ENCODE measurements around the gene CLEC16A. TPM values are rescaled to one million over a fixed set of nuclear protein-coding genes. Genes with fewer than 3 reads are reported as not detected.

Gene CLEC16A
- total RNA-seq, 4 donors from 2014 or later, result 38.2 to 153 (median 92.7) TPM

DNA sequence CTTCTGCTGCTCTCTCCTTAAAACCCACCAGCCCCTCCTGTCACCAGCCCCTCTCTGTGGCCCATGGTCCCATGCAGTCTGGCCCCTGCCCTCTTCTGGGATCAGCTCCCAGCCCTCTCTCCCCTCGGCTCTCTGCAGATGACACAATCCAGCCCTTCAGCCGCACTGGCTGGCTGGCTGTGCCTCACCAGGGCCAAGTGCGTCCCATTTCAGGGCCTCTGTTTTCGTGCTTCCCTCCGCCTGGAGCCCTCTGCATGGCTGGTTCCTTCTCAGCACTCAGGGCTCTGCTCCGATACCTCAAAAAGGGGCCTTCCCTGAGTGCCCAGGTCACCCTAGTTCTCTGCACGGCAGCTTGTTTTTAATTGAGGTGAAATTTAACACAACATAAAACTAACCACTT, 187.3 kb downstream of the CLEC16A start:
- Histone ChIP-seq H3K4me1 (peaks cover 13 to 35% (median 18%) of the 10 kb centered on the region in 4 donors), H3K36me3 (no peaks in the 10 kb centered on the region), H3K9me3 (no peaks in the 10 kb centered on the region), H3K4me3 (no peak overlapping the region), H3K27ac (peak overlapping the region in 3 of 4 donors; percentile 54 to 79 (median 74)), H3K27me3 (no peaks in the 10 kb centered on the region)
- in situ Hi-C loops (cut with MboI; ENCODE audit: low pct_ligation_motif_present in 1 of 4, low pct_unique_long_range_greater_than_20kb in 1 of 4, low sequenced_read_pairs in 3 of 4), result no loop called here
- intact Hi-C loops (cut with DNase I; ENCODE audit: low total_unique reads), result loop anchor here (5.0 kb wide), 1 partner anchor 34 kb away; no protein-coding TSS in a partner anchor
- TF ChIP-seq POLR2AphosphoS5 (IDR thresholded peaks at IDR 0.05) (no peak), EP300 (IDR thresholded peaks at IDR 0.05; ENCODE audit: low read depth) (no peak), POLR2A (IDR thresholded peaks at IDR 0.05) (no peak)
- TF ChIP-seq, protein P1, sequence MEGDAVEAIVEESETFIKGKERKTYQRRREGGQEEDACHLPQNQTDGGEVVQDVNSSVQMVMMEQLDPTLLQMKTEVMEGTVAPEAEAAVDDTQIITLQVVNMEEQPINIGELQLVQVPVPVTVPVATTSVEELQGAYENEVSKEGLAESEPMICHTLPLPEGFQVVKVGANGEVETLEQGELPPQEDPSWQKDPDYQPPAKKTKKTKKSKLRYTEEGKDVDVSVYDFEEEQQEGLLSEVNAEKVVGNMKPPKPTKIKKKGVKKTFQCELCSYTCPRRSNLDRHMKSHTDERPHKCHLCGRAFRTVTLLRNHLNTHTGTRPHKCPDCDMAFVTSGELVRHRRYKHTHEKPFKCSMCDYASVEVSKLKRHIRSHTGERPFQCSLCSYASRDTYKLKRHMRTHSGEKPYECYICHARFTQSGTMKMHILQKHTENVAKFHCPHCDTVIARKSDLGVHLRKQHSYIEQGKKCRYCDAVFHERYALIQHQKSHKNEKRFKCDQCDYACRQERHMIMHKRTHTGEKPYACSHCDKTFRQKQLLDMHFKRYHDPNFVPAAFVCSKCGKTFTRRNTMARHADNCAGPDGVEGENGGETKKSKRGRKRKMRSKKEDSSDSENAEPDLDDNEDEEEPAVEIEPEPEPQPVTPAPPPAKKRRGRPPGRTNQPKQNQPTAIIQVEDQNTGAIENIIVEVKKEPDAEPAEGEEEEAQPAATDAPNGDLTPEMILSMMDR (IDR thresholded peaks at IDR 0.05), result no peak
- 80 to 100% methylated on average over 1 to 7 of the region's 7 CpGs for WGBS, 2 donors (ENCODE audit: low coverage in 1 of 2)
- no peak for DNase-seq

- Histone ChIP-seq H3K27me3 (no peaks in the 10 kb centered on the region), H3K4me1 (peaks cover 10 to 35% (median 14%) of the 10 kb centered on the region in 4 donors), H3K9me3 (no peaks in the 10 kb centered on the region), H3K27ac (peak overlapping the region; percentile 46 to 79 (median 52)), H3K36me3 (no peaks in the 10 kb centered on the region), H3K4me3 (no peak overlapping the region)
- WGBS, 2 donors (ENCODE audit: low coverage in 1 of 2), result 54 to 65% methylated on average over 2 to 12 of the region's 12 CpGs
- DNase-seq, result peak; percentile 60
- TF ChIP-seq EP300 (IDR thresholded peaks at IDR 0.05; ENCODE audit: low read depth) (no peak), POLR2A (IDR thresholded peaks at IDR 0.05) (no peak), POLR2AphosphoS5 (IDR thresholded peaks at IDR 0.05) (peak; percentile 58 to 67 (median 67))
- TF ChIP-seq, protein P1 (IDR thresholded peaks at IDR 0.05), result no peak
- intact Hi-C loops (cut with DNase I; ENCODE audit: low total_unique reads) (loop anchor here (5.0 kb wide), 1 partner anchor 36 kb away; no protein-coding TSS in a partner anchor), in situ Hi-C loops (cut with MboI; ENCODE audit: low pct_ligation_motif_present in 1 of 4, low pct_unique_long_range_greater_than_20kb in 1 of 4, low sequenced_read_pairs in 3 of 4) (no loop called here)
Measured at GRCh38 chr16:11133344-11133943, 189.1 kb downstream of the CLEC16A start.

DNA sequence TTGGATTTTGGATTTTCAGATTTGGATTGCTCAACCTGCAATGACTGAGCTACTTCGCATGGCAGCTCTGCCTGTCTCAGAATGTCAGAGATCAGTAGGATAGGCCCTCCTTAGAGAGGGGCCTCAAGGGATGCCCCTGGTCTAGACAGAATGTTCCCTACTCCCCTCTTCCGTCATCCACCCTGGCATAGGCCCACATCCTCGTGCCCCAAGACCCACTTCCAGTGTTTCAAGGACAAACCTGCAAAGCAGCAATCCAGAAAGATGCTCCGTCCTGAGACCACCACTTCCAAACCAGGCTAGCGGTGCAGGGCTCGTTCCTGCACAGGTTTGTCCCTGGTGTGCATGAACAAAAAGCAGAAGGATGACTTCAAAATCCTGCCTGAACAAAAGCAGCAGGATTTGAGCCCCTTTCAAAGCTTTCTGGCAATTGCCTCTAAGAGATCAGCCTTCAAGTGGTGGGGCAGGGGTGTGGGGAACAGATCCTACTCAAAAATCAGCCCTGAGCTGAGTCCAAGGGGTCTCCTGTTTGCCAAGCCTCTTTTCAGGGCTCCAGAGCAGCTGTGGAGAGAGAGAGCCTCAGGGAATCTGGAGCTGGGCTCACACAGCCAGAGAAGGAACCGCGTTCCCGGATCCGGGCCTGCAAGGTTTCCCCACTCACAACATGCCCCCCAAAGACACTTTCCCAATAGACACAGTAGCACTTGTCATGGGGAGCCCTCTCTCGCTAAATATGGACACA, 190.5 kb downstream of the CLEC16A start:
- DNase-seq, result no peak
- intact Hi-C loops (cut with DNase I; ENCODE audit: low total_unique reads), result loop anchor here (5.0 kb wide), 1 partner anchor 38 kb away; no protein-coding TSS in a partner anchor
- Histone ChIP-seq H3K4me1 (peaks cover 5 to 39% (median 12%) of the 10 kb centered on the region in 4 donors), H3K27me3 (no peaks in the 10 kb centered on the region), H3K9me3 (no peaks in the 10 kb centered on the region), H3K4me3 (no peak overlapping the region), H3K36me3 (no peaks in the 10 kb centered on the region), H3K27ac (peak overlapping the region in 1 of 4 donors; percentile 9)
- WGBS, 2 donors (ENCODE audit: low coverage in 1 of 2), result 92% methylated on average over 11 of the region's 11 CpGs; no CpG with 5 or more reads in 1 of the 2 donors
- in situ Hi-C loops (cut with MboI; ENCODE audit: low pct_ligation_motif_present in 1 of 4, low pct_unique_long_range_greater_than_20kb in 1 of 4, low sequenced_read_pairs in 3 of 4), result no loop called here
- TF ChIP-seq EP300 (IDR thresholded peaks at IDR 0.05; ENCODE audit: low read depth) (no peak), POLR2AphosphoS5 (IDR thresholded peaks at IDR 0.05) (no peak)
- TF ChIP-seq, protein P1 (IDR thresholded peaks at IDR 0.05), result no peak

DNA sequence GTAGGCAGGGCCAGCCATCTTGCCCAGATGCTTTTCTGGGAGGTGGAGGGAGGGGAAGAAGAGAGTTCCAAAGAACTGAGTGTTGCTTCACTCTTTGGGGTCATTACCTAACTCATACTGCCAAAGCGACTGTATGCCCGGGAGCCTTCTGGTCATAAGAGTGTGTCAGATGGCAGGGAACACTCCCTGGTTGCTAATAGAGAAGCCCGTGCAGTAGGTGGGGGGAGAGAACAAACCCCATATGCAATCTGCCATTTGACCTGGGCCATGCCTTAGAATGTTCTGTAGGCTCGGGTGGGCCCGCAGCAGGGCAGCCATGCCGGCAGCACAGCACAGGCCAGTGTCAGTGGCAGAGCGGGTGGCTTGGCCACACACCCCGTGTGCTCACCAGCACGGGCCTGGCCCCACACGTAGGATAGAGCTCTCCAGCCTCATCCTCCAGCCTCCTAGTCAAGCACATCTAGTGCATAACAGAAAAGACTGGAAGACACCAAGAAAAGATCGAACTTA, 191.2 kb downstream of the CLEC16A start:
- no peak for DNase-seq
- WGBS, 2 donors (ENCODE audit: low coverage in 1 of 2), result 90% methylated on average over 11 of the region's 11 CpGs; no CpG with 5 or more reads in 1 of the 2 donors
- TF ChIP-seq POLR2AphosphoS5 (IDR thresholded peaks at IDR 0.05), result no peak
- no peak for TF ChIP-seq POLR2A (IDR thresholded peaks at IDR 0.05)
- TF ChIP-seq, protein P1 (IDR thresholded peaks at IDR 0.05), result no peak
- H3K27me3 ChIP-seq, result no peaks in the 10 kb centered on the region
- peaks cover 5 to 33% (median 12%) of the 10 kb centered on the region in 4 donors for H3K4me1 ChIP-seq
- H3K9me3 ChIP-seq, result no peaks in the 10 kb centered on the region
- in situ Hi-C loops (cut with MboI; ENCODE audit: low pct_ligation_motif_present in 1 of 4, low pct_unique_long_range_greater_than_20kb in 1 of 4, low sequenced_read_pairs in 3 of 4) (no loop called here), intact Hi-C loops (cut with DNase I; ENCODE audit: low total_unique reads) (no loop called here)
- no peak overlapping the region for H3K4me3 ChIP-seq
- H3K27ac ChIP-seq, result no peak overlapping the region
- H3K36me3 ChIP-seq, result no peaks in the 10 kb centered on the region

Measured in transverse colon (tissue), 4 donors.